Esophagus squamous epithelium (tissue), 5 donors: Measurements from ENCODE around the gene GRK6. TPM values are rescaled to one million over a fixed set of nuclear protein-coding genes. Genes with fewer than 3 reads are reported as not detected.

ENCODE experiments used
- DNase-seq: peaks from one replicate; lab custom pipeline; 2025; lab: John Stamatoyannopoulos, UW
- H3K27ac ChIP-seq, 4 donors: fragments of 200-600 bp; sonication (generic); one replicate each; pipeline ENCODE4 v1.5.1; 2016 to 2019; ENCODE audit warnings: mild to moderate bottlenecking in 1 of 4
- H3K27me3 ChIP-seq, 4 donors: fragments of 200-600 bp; sonication (generic); 1 replicate in 3 of 4; 2 replicates in 1 of 4; pipeline versions ENCODE4 v1.5.1 to v1.6.0; 2017 to 2021; ENCODE audit warnings: antibody characterized with exemption in 1 of 4
- H3K36me3 ChIP-seq, 3 donors: fragments of 200-600 bp; sonication (generic); one replicate each; pipeline ENCODE4 v1.5.1; 2016 to 2019
- H3K4me1 ChIP-seq, 3 donors: fragments of 200-600 bp; sonication (generic); one replicate each; pipeline ENCODE4 v1.5.1; 2017 to 2019
- H3K4me3 ChIP-seq, 4 donors: fragments of 200-600 bp; sonication (generic); 1 replicate in 3 of 4; 2 replicates in 1 of 4; pipeline ENCODE4 v1.5.1; 2016 to 2019; ENCODE audit warnings: mild to moderate bottlenecking in 2 of 4, moderate library complexity in 1 of 4
- H3K9me3 ChIP-seq, 3 donors: fragments of 200-600 bp; sonication (generic); one replicate each; pipeline ENCODE4 v1.5.1; 2016 to 2019
- CTCF ChIP-seq, 6 experiments: fragments of 450-650 bp in 4 of 6; fragments of 200-600 bp in 2 of 6; sonication (generic) in 2 of 6; IDR thresholded peaks; one replicate each; pipeline ENCODE4 v1.5.1; 2016 to 2019; ENCODE audit warnings: antibody characterized with exemption in 6 of 6, mild to moderate bottlenecking in 4 of 6, moderate library complexity in 4 of 6
- POLR2A ChIP-seq, 4 donors: fragments of 450-650 bp; IDR thresholded peaks; one replicate each; pipeline ENCODE4 v1.6.1; 2017; ENCODE audit warnings: antibody characterized with exemption in 4 of 4, mild to moderate bottlenecking in 4 of 4, moderate library complexity in 3 of 4
- WGBS, 2 donors: methylation state at CpG; one replicate each; pipeline ENCODE4 v1.1.5; 2018; 5-methylcytosine and 5-hydroxymethylcytosine counted together
- intact Hi-C: fragments of 100-400 bp; cut with DNase I; formaldehyde crosslinking; loops from one replicate; pipeline ENCODE4 v1.15.0; 2022
- total RNA-seq, 4 donors: library from RNA; depleted of rRNA; stranded (reverse); fragments of >200 nt; gene quantifications; one replicate each; pipeline ENCODE4 v1.1.0, GENCODE V29; 2016
- donor health status: DM: yes; HTN: yes; CAD: no.

GRK6 gene
- total RNA-seq, 4 donors from 2014 or later, result 24.6 to 39.7 (median 29.5) TPM

- no peak for DNase-seq
- no peak overlapping the region for H3K4me3 ChIP-seq
- 82 to 84% methylated on average over 5 to 7 of the region's 18 CpGs for WGBS, 2 donors
- H3K27me3 ChIP-seq, result peaks cover 0 to 62% (median 0%) of the 10 kb centered on the region in 4 donors
- no peaks in the 10 kb centered on the region for H3K36me3 ChIP-seq
- peaks cover 45 to 87% (median 46%) of the 10 kb centered on the region in 3 donors for H3K4me1 ChIP-seq
- intact Hi-C loops, result loop anchor here (5.0 to 10.0 kb wide), 2 partner anchors 42 to 135 kb away; partner anchors contain the start of genes F12 and MXD3
- H3K9me3 ChIP-seq, result no peaks in the 10 kb centered on the region
- H3K27ac ChIP-seq, result peak overlapping the region in 1 of 4 donors; percentile 37
- TF ChIP-seq POLR2A (IDR thresholded peaks at IDR 0.05) (no peak), CTCF (IDR thresholded peaks at IDR 0.05) (peak in 1 of 6 experiments; percentile 4)
Measured at GRCh38 chr5:177449140-177450061, 22.9 kb downstream of the GRK6 start.

GRCh38 chr5:177450667-177451424 lies 24.4 kb downstream of the GRK6 start:
- no peak for TF ChIP-seq CTCF (IDR thresholded peaks at IDR 0.05)
- TF ChIP-seq POLR2A (IDR thresholded peaks at IDR 0.05), result no peak
- intact Hi-C loops, result loop anchor here (5.0 to 10.0 kb wide), 2 partner anchors 44 to 136 kb away; partner anchors contain the start of genes F12 and MXD3
- no peak overlapping the region for H3K27ac ChIP-seq
- no peak overlapping the region for H3K4me3 ChIP-seq
- DNase-seq, result no peak
- peaks cover 0 to 62% (median 0%) of the 10 kb centered on the region in 4 donors for H3K27me3 ChIP-seq
- H3K9me3 ChIP-seq, result no peaks in the 10 kb centered on the region
- no peaks in the 10 kb centered on the region for H3K36me3 ChIP-seq
- WGBS, 2 donors, result 89 to 92% methylated on average over 5 to 6 of the region's 10 CpGs
- peaks cover 43 to 87% (median 56%) of the 10 kb centered on the region in 3 donors for H3K4me1 ChIP-seq

GRCh38 chr5:177452688-177453638 lies 26.5 kb downstream of the GRK6 start:
- WGBS, 2 donors, result 45 to 61% methylated on average over 12 of the region's 17 CpGs
- Histone ChIP-seq H3K36me3 (peaks cover 0 to 3% (median 0%) of the 10 kb centered on the region in 3 donors), H3K27ac (peak overlapping the region in 3 of 4 donors; percentile 68 to 91 (median 77)), H3K27me3 (peaks cover 0 to 46% (median 0%) of the 10 kb centered on the region in 4 donors), H3K4me1 (peaks cover 42 to 85% (median 48%) of the 10 kb centered on the region in 3 donors), H3K9me3 (no peaks in the 10 kb centered on the region), H3K4me3 (no peak overlapping the region)
- no peak for DNase-seq
- intact Hi-C loops, result loop anchor here (5.0 to 10.0 kb wide), 2 partner anchors 46 to 138 kb away; partner anchors contain the start of genes F12 and MXD3
- TF ChIP-seq CTCF (IDR thresholded peaks at IDR 0.05) (peak in 2 of 6 experiments; percentile 7 to 34), POLR2A (IDR thresholded peaks at IDR 0.05) (no peak)

- H3K27me3 ChIP-seq, result peaks cover 0 to 36% (median 0%) of the 10 kb centered on the region in 4 donors
- peaks cover 39 to 77% (median 45%) of the 10 kb centered on the region in 3 donors for H3K4me1 ChIP-seq
- whole genome bisulfite sequencing, 2 donors, result 6 to 13% methylated on average over 13 to 15 of the region's 31 CpGs
- peak overlapping the region; percentile 43 to 76 (median 60) for H3K4me3 ChIP-seq
- no peaks in the 10 kb centered on the region for H3K9me3 ChIP-seq
- peaks cover 0 to 12% (median 4%) of the 10 kb centered on the region in 3 donors for H3K36me3 ChIP-seq
- intact Hi-C loops, result loop anchor here (5.0 to 10.0 kb wide), 2 partner anchors 47 to 139 kb away; partner anchors contain the start of genes F12 and MXD3
- no peak for DNase-seq
- TF ChIP-seq POLR2A (IDR thresholded peaks at IDR 0.05) (no peak), CTCF (IDR thresholded peaks at IDR 0.05) (no peak)
- peak overlapping the region; percentile 68 to 91 (median 80) for H3K27ac ChIP-seq
Measured at GRCh38 chr5:177453852-177454396, 27.4 kb downstream of the GRK6 start.
